GM18519 (cell line): ENCODE measurements around the gene PDGFC.

ENCODE experiments used
- ATAC-seq: cut with Tn5 transposase; IDR thresholded peaks from one replicate; pipeline ENCODE4 v1.9.1; 2021; ENCODE audit warnings: mild to moderate bottlenecking, moderate library complexity; ENCODE audit not compliant: unreplicated experiment, low FRiP score

PDGFC gene, protein sequence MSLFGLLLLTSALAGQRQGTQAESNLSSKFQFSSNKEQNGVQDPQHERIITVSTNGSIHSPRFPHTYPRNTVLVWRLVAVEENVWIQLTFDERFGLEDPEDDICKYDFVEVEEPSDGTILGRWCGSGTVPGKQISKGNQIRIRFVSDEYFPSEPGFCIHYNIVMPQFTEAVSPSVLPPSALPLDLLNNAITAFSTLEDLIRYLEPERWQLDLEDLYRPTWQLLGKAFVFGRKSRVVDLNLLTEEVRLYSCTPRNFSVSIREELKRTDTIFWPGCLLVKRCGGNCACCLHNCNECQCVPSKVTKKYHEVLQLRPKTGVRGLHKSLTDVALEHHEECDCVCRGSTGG

DNA sequence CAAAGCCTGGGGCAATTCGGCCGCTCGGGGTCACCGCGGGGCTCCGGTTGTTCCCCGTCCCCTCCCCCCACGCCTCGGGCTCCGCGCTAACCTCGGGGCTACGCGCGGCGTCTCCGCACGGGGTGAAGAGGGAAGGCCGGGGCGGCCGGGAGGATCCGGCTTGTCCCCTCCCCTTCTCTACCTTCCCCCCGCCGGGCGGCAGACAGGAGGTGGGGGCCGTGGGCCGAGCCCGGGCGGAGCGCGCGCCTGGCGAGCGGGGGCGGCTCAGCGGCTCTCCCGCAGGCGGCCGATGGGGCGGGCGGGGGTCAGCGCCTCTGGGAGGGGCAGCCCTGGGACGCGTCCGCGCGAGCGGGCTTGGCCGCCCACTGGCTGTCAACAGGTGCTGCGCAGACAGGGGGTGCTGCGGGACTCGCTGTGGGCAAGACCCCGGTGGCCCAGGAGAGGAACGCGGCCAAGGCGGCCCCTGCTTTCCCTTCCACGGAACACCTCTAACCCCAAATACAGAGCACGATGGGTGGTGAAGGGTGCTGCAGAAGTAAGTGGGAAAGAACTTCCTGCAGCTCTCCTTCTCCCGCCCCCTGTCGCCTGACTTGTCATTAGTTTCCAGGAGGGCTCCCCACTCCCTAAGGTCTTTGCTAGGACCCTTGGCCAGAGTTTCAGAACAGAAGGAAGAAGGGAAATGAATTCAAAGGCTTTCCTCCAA is at the start of gene PDGFC:
Gene PDGFC, minus strand, starts transcription at position 124 of the 703 bp plus-strand sequence. CDS start 896 bp downstream, outside the sequence.
- peak; percentile 35 for ATAC-seq

GRCh38 chr4:157020882-157021281 is 49.3 kb upstream of the PDGFC start:
- no peak for ATAC-seq

GRCh38 chr4:157018920-157019490 is 47.4 kb upstream of the PDGFC start:
- no peak for ATAC-seq

- no peak for ATAC-seq
Observed at GRCh38 chr4:157014621-157015591, 43.3 kb upstream of the PDGFC start.

DNA sequence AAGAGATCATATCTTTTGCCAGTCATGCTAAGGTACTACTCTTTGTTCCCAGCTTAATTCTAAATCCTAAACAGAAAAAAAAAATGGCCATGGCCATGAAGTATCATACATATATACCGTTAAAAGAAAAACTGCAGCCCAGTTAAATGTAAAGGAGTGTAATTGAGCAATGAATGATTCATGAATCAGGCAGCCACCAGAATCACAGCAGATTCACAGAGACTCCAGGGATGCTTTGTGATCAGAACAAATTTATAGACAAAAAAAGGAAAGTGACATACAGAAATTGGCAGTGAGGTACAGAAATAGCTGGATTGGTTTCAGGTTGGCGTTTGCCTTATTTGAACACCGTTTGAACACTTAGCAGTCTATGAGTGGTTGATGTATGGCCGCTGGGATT is 42.1 kb upstream of the PDGFC start:
- no peak for ATAC-seq

- no peak for ATAC-seq
Observed at GRCh38 chr4:157012781-157013180, 41.2 kb upstream of the PDGFC start.

DNA sequence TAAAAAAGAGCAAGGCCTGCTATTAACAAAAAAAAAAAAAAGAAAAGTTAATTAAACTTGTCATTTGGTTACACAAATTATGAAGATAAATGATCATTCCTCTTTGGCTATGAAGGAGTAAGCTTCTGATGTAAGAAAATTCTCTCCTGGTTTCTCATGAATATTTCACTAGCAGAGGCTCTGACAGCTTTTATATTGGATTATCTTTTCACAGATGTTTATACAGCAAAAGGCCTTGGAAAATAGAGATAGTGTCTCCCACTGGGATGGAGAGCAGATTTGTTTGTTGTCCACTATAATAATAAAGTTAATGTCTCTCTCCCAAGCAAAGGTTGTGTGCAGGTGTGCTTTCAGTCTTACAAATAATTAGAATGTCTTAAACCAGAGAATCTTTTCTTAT is 40.7 kb upstream of the PDGFC start:
- ATAC-seq = no peak

DNA sequence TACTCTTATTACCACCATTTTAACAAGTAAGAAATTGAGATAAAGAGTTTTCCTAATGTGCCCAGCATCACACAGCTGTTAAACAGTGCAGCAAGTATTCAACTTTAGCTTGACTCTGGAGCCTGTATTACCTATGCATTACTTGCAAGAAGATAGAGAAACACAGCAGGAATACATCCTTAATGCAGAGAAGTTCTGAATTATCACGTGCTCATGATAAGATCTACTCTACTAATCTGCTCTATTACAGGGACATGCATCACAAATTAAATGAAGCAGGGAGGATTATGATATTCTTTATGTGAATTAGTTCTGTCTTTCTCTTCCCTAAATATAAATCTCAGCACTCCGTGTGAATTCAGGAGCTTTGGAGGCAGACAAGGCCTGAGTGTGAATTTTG is 39.0 kb upstream of the PDGFC start:
- ATAC-seq = no peak

GRCh38 chr4:157005831-157006230 is 34.2 kb upstream of the PDGFC start:
- ATAC-seq = no peak

GRCh38 chr4:157005193-157005592 is 33.6 kb upstream of the PDGFC start:
- ATAC-seq = no peak

DNA sequence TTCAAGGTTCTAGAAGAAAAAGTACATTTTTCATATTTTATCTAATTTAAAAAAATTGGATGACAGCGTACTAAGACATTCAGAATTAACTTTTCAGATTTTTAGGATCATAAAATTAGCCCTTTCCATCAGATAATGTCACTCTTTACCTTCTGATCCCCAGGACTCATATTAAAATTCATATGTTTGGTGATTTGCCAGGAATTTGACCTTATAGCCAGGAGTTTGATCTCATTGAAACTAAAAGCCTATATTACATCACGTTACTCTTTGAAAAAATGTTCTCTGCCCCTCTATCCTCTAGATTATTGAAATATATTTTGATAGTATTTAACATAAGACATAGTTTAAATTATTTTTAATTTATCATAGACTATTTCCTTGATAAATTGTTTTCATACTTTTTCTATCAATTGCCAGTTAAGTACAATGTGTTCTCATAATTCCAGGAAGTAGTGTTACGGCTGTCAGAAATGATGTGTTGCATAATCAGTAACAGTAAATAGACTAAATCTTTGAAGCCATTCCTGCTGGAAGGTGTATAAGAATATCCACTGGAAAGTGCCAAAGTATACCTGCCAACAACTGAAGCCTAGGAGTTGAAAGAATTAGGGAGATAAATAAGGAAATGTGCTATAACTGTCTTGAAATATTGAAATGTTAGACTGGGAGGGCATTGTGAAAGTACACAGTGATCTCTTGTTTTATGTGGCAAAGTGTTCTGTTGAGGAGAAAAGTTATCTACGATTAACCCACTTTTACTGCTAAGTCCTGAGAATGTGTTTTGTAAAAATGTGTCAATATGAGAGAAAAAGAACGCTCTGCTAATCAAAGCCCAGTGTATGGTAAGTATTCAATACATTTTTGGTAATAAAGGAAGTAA is 32.9 kb upstream of the PDGFC start:
- ATAC-seq = no peak

DNA sequence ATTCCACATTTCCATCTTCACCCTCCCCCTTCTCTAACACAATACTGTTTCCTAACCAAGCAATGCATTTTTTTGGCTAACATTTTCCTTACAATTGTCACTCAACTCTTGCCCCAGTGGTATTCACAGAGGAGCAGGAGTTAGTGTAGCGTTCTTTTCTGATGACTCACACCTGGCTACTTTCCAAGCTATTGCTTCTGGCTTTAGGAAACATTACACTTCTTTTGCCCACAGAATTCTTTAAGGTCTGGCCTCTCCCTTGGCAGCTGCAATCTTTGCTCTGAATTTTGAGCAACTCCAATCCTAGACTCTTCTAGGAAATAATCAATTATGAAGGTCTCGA is 27.5 kb upstream of the PDGFC start:
- no peak for ATAC-seq

- no peak for ATAC-seq
Observed at GRCh38 chr4:156998500-156999174, 27.0 kb upstream of the PDGFC start.

GRCh38 chr4:156992943-156993342 is 21.3 kb upstream of the PDGFC start:
- no peak for ATAC-seq

DNA sequence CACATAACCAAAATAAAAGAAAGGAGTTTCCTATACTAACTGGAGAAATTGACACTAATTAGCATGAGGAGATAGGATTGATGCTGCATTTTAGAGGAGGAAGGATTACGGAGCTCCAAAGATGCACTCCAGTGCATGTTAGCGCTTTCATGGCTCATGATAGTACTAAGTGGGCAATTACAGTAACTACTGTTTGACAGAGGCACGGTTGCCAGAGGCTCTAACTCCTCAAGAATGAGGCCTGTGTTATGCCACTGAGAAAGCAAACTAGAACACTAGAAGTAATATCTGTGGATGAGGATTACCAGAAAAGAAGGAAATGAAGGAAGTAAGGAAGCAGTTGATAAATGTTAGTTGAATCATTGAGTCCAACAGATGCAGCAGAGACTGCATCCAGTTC is 19.6 kb upstream of the PDGFC start:
- ATAC-seq = no peak

- ATAC-seq = no peak
Observed at GRCh38 chr4:156983366-156983765, 11.8 kb upstream of the PDGFC start.

GRCh38 chr4:156981262-156981769 is 9.7 kb upstream of the PDGFC start:
- ATAC-seq = no peak

DNA sequence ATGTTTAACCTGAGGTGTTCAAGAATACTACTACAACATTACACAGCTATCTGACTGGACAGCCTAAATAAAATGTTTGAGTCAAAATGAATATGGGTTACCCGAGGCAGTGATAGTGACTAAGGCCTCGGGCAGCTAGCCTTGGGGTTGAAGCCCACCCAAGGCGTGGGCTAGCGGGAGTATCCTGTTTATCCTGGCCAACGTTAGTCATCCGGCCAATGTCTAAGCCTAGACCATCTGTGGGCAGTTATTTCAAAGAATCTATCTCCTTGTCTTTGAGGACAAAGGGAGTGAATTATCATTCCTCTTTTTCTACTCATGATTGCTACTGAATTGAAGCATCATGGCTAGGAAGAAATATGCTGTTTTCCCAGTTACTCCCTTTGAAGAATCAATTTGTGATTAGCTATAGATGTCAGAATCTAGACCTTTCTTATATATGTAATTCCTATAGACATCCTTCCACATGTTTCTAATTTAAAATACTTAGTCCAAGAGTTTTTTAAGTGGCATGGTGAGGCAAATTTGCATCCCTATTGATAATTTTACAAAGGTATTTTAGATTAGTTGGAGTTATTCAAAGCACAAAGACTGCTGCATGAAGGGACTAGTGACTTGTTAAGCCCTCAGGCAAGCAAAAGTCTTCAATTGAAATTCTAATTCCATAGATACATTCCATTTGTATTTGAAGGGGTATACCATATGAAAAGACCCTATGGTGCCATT is 6.0 kb upstream of the PDGFC start:
- ATAC-seq = no peak
